Hematopoietic multipotent progenitor cell treated with erythropoietin and hydrocortisone succinate and interleukin-3 and kit ligand, for 4 days (in vitro differentiated cells): Measurements from ENCODE around the gene INAVA.
"Not testable (repeated sequence)": the region's sequence is repeated elsewhere in the genome, so short reads cannot be mapped to it uniquely, and the experiment has no call there.

Experiments
- DNase-seq: peaks from one replicate; pipeline ENCODE4 v3.0.0-alpha.2; 2015

The INAVA gene

GRCh38 chr1:200923601-200924000 lies 28.9 kb downstream of the INAVA start:
- no peak for DNase-seq

GRCh38 chr1:200925831-200926230 lies 31.1 kb downstream of the INAVA start:
- peak; percentile 56 for DNase-seq

- DNase-seq: peak; percentile 33
Measured at GRCh38 chr1:200929530-200930278, 35.0 kb downstream of the INAVA start.

- DNase-seq: not testable (repeated sequence)
Measured at GRCh38 chr1:200930285-200930684, 35.6 kb downstream of the INAVA start.

- DNase-seq: no peak
Measured at GRCh38 chr1:200931776-200932175, 37.1 kb downstream of the INAVA start.

GRCh38 chr1:200934676-200935245 lies 40.1 kb downstream of the INAVA start:
- no peak for DNase-seq

GRCh38 chr1:200935286-200935962 lies 40.7 kb downstream of the INAVA start:
- DNase-seq: not testable (repeated sequence)

GRCh38 chr1:200938955-200939354 lies 44.3 kb downstream of the INAVA start:
- peak; percentile 80 for DNase-seq

- no peak for DNase-seq
Measured at GRCh38 chr1:200945111-200945510, 50.4 kb downstream of the INAVA start.

- no peak for DNase-seq
Measured at GRCh38 chr1:200947059-200947566, 52.4 kb downstream of the INAVA start.

GRCh38 chr1:200949626-200950025 lies 54.9 kb downstream of the INAVA start:
- no peak for DNase-seq

- DNase-seq: peak; percentile 8
Measured at GRCh38 chr1:200951016-200951415, 56.3 kb downstream of the INAVA start.

GRCh38 chr1:200954434-200954833 lies 59.7 kb downstream of the INAVA start:
- no peak for DNase-seq

GRCh38 chr1:200958597-200958996 lies 63.9 kb downstream of the INAVA start:
- DNase-seq: no peak

- no peak for DNase-seq
Measured at GRCh38 chr1:200959411-200959921, 64.8 kb downstream of the INAVA start.

- DNase-seq: no peak
Measured at GRCh38 chr1:200960236-200960947, 65.7 kb downstream of the INAVA start.

- DNase-seq: no peak
Measured at GRCh38 chr1:200960948-200961340, 66.2 kb downstream of the INAVA start.

GRCh38 chr1:200962151-200962550 lies 67.5 kb downstream of the INAVA start:
- not testable (repeated sequence) for DNase-seq

- DNase-seq: no peak
Measured at GRCh38 chr1:200962631-200963030, 67.9 kb downstream of the INAVA start.

- DNase-seq: no peak
Measured at GRCh38 chr1:200963076-200963475, 68.4 kb downstream of the INAVA start.

- not testable (repeated sequence) for DNase-seq
Measured at GRCh38 chr1:200963888-200964287, 69.2 kb downstream of the INAVA start.
